Loucy (cell line): Measurements from ENCODE around the gene ZNF701.

Experiments
- CTCF ChIP-seq: fragments of 200-600 bp; sonication (generic); conservative IDR thresholded peaks from 2 replicates; pipeline ENCODE4 v1.5.1; 2014; ENCODE audit warnings: mild to moderate bottlenecking, antibody characterized with exemption, low read length
- EZH2phosphoT487 ChIP-seq: fragments of 200-600 bp; IDR thresholded peaks from 2 replicates; pipeline ENCODE4 v1.6.1; 2018; ENCODE audit warnings: antibody characterized with exemption, mild to moderate bottlenecking, moderate library complexity, borderline replicate concordance

DNA sequence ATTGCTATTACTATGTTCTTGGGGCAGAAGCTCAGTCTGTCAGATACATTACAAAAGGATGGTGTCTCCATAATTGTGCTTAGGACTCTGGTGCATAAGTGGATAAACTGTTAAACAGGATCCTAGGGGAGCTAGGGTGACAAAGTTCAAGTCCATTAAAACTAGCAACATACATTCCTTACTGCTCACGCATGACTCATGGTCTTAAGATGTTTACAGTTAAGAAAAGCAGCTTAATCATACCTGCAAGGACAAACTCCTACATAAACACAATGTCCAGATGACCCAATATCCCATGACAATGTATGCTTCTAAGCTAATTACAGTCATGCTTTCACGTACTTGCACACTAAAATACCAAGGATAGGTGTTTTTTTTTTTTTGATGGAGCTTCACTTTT is 3.5 kb upstream of the ZNF701 start:
- TF ChIP-seq CTCF: no peak
- no peak for TF ChIP-seq EZH2phosphoT487
